Measurements from ENCODE around the gene IL17C.
"Not testable (repeated sequence)": the region's sequence is repeated elsewhere in the genome, so short reads cannot be mapped to it uniquely, and the experiment has no call there.

The IL17C gene

DNA sequence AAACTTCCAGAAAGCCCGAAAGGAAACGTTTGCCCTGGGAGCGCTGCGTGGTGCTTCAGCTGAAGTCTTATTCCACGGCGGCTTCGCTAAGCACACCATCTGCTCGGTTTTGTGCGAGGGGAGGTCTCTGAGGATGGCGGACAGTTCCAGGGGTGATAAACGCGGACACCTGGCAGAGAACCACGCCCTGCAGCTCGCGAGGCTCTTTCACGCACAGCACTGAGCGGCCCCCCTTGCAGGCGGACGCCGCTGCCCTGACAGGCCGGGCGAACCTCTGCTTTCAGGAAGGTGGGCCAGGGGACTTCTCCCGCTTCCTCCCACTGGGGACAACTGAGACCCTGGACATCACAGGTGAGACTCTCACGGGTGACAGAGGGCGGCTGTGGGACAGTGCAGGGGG is 20.8 kb downstream of the IL17C start:
- DNase-seq (ENCODE audit: low spot score): no peak

DNA sequence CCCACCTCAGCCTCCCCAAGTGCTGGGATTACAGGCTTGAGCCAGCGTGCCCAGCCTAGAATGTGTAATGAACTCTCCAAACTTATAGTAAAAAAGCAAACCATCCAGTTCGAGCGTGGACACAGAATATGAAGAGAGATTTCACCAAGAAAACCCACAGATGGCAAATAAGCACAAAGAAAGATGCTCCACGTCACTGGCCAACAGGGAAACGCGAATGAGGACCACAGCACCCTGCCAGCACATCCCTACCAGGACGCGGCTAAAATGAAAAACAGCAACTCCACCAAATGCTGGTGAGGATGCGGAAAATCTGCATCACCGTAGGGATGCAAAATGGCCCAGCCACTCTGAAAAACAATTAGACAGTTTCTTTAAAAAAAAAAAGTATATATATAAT is 23.1 kb downstream of the IL17C start:
- DNase-seq (ENCODE audit: low spot score): no peak

- no peak for DNase-seq (ENCODE audit: low spot score)
Observed at GRCh38 chr16:88662222-88662842, 24.0 kb downstream of the IL17C start.

DNA sequence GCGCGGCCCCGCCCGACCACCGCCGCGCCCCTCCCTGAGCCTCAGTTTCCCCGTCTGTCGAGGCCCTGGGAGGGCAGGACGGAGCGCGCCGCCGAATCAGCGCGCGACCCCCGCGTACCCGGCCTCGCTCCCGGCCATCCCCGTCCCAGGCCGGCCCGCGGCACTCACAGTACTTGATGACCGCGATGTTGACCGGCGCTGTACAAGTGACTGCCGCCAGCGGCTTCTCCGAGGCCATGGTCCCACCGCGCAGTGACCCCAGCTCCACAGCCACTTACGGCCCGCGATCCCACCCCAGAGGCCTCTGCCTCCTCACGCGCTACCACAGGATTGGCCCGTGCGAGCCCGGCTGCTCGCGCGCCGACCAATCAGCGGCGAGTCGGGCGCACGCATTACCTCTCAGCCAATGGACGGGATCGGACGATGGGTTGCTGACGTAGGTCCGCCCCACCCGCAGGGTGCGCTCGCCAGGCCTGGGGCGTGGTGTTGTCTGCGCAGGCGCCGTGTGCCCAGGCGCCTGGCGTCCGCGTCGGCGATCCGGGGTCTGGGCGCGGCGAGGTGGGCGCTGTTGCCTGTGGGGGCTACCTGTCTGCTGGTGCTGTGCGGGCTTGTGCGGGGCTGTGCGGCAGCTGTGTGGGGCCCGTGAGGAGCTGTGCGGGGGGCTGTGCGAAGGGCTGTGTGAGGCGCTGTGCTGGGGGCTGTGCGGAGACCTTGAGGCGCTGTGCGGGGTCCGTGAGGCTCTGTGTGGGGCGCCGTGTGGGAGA is 24.7 kb downstream of the IL17C start, which contains the start of gene MVD:
TSS of gene MVD (minus strand) at position 249 of the 764 bp plus-strand sequence. CDS start at position 238, 11 bp downstream.
- DNase-seq (ENCODE audit: low spot score): peak; percentile 99

DNA sequence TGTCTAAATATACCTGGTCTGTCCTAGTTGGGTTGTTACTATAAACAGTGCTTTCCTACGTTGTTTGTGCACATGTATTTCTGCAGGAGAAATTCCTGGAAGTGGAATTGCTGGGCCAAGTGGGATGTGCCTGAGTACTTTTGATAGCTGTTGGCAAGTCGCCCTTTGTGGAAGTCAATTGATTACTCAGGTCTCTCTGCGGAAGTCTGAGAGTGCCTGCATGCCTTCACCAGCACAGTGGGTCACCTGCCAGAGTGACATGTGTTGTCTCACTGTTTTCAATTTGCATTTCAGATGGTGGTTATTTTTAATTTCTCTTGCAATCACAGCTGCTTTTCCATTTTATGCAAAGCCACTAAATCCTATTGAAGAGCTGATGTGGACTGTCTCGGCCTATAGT is 26.8 kb downstream of the IL17C start:
- DNase-seq (ENCODE audit: low spot score): no peak

- DNase-seq (ENCODE audit: low spot score): no peak
Observed at GRCh38 chr16:88665570-88665969, 27.2 kb downstream of the IL17C start.

DNA sequence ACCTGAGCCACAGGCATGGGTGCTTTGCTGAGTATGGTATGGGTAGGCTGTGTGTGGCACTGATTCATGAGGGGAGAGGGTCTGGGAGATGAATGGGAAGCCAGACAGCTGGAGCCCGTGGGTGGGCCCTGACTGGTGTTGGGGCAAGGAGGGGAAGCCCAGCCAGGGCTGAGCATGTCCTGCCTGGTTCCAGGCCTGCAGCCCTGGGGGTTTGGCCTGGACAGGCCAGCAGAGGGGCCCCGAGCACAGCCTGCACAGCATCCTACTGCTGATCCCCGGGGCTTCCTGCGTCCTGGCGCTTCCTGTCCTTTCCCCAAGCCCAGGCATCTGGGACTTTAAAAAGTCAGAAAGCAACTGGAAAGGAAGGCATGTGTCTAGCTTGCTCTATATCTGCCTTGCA is 29.1 kb downstream of the IL17C start:
- DNase-seq (ENCODE audit: low spot score): no peak

DNA sequence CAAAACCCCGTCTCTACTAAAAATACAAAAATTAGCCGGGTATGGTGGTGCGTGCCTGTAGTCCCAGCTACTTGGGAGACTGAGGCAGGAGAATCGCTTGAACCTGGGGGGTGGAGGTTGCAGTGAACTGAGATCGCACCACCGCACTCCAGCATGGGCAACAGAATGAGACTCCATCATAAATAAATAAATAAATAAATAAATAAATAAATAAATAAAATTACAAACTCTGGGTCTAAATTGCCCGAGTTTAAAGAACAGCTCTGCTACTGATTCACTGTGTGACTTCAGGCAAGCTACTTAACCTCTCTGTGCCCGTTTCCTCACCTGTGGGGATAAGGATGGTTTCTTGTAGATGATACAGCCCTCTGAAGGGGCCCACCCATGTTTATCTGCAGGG is 31.1 kb downstream of the IL17C start:
- DNase-seq (ENCODE audit: low spot score): not testable (repeated sequence)

DNA sequence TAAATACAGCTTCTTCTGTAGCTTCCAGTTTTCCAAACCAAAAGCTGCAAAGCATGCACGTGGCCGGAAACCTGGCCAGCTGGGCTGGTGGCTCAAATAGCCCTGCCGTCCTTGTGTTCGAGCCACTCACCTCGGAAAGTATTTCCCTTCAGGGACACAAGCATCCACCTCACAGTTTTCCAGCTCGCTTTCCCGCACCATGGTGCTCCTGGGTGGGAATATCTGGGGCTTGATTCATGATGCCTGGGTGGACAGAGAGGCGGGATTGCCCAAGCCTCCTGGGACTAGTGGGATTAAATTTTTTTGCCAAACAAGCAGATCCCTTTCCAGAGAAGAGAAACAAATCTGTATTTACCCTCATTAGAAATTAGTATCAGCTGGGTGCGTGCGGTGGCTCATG is 31.6 kb downstream of the IL17C start:
- DNase-seq (ENCODE audit: low spot score): no peak

- no peak for DNase-seq (ENCODE audit: low spot score)
Observed at GRCh38 chr16:88671806-88672205, 33.4 kb downstream of the IL17C start.

- DNase-seq (ENCODE audit: low spot score): peak; percentile 71
Observed at GRCh38 chr16:88672776-88673175, 34.4 kb downstream of the IL17C start.

DNA sequence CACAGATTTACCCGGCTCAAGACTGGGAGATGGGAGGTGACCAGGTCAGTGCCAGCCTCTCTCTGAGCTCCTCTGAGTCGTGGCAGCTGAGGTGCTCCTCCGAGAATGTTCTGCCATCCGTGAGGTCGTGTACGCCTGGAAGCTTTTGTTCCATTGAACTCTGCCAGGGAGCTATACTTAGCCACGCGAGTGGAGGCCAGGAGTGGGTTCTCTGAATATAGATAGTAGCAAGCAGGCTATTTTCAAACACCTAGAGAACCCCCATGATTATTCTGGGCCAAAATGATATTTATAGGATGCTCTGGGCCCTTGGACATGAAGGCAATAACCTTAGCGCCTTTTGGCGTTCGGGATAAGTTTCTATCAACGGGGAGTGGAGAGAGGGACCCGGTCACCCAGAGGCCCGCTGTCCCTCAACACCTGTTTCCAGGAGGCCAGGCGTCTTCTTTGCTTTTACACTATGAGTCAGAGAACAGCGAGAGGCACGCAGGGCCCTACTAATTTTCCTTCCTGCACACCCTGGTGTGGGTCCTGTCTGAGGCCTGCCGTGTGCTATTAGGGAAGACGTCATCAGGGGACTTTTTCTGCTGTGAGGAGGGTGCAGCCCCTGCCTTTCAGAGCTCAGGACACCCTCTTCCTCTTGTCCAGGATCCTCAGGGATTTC is 35.5 kb downstream of the IL17C start:
- no peak for DNase-seq (ENCODE audit: low spot score)

DNA sequence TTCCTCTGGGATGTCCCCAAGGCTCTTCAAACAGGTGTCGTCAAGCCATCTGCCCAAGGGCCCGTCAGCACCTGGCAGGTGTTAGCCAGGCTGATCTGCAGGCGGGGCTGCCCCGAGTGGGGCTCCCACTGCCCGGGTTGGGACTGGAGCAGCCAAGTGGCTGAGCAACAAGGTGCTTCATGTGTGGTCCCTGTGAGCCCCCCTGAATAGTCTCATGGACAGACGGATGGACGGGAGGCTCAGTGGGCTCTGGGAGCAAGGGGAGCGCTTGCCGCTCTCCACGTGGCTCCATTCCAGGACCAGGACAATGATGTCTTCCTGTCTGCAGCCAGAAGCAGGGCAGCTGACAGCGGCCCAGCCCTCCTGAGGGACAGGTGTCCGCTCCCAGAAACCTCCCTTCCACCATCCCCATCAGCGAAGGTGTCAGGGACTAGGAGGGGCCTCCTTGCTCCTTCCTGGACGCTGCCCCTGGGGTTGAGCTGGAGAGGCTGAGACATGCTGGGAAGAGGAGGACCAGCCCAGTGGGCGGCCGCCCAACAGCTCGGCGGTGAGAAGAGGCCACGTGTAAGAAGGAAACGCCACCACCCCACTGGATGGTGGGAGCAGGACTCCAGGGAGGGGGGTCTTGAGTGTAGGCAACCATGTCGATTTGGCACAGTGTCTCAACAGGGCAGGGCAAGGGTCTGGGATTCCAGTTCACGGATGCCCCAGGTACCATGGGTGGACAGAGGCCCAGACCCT is 38.3 kb downstream of the IL17C start:
- no peak for DNase-seq (ENCODE audit: low spot score)

GRCh38 chr16:88677721-88678120 is 39.3 kb downstream of the IL17C start:
- no peak for DNase-seq (ENCODE audit: low spot score)

GRCh38 chr16:88678224-88678979 is 40.0 kb downstream of the IL17C start:
- no peak for DNase-seq (ENCODE audit: low spot score)

DNA sequence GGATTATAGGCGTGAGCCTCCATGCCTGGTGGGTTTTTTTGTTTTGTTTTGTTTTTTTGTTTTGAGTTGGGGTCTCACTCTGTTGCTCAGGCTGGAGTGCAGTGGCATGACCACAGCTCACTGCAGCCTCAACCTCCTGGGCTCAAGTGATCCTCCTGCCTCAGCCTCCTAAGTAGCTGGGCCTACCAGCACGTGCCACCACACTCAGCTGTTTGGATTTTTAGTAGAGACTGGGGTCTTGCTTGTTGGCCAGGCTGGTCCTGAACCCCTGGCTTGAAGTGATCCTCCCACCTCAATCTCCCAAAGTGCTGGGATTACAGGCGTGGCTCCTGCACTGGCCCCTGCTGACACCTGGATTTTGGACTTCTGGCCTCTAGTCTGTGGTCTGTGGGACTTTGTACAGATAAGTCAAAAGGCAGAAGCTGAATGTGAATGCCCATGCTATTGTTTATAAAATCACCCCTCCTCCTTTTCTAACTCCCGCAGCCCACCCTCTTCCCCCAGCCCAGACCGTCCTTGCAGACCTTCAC is 42.2 kb downstream of the IL17C start:
- DNase-seq (ENCODE audit: low spot score): no peak

DNA sequence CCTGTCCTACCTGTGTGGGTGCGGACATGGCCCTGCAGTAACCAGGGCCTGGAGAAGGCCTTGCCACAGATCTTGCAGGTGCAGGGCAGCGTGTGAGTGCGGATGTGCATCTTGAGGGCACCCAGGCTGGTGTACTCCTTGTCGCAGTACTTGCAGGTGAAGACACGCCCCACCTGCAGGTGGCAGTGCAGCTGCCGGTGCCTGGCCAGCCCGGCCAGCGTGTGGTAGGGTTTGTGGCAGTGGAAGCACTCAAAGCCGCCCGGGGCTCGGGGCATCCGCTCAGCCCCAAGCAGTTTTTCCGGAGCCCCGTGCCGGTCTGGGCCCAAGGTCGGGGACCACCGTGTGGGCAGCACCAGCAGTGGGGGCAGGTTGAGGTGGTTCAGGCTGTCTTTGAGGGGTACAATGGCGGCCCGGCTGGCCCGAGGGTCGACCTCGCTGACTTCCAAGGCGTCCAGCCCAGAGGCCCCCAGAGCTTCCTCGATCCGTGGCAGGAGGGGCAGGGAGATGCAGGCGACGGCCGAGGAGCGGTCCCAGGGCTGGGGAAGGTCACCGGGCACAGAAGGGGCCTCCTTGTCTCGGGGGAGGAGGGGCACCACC is 42.8 kb downstream of the IL17C start:
- no peak for DNase-seq (ENCODE audit: low spot score)

DNA sequence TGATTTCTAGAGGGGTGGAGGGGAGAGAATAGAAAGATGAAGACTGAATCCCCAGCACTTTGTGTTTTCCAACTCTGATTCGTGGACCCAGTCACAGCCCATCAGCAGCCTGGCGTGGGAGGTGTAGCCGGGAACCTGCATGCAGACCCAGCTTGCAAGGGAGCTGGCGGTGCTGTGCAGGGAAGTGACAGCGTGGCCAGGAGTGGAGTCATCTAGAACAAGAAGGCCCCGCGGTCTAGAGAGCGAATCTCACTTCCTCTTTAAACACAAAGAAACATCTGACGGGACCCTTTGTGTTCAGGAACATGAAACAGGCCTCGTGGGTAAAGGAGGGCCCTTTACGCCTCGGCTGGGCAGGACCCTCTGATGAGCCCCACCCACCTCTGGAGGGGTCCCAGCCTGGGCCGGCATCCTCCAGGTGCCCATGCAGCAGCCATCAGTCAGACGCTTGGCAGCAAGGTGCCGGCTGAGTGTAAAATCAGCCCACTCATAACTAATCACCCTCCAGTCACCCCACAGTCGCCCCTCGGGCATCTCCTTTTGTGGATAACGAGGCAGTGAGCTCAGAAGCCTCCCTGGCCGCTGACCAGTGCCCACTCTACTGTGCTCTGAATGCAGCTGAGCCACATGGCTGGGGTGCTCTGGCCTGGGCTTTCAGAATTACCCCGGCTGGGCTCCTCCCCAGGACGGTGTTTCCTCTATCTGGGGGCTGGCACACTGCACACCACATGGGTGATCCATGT is 43.5 kb downstream of the IL17C start:
- DNase-seq (ENCODE audit: low spot score): no peak

GRCh38 chr16:88684569-88685155 is 46.3 kb downstream of the IL17C start:
- DNase-seq (ENCODE audit: low spot score): no peak

All from ecto neural progenitor cell (in vitro differentiated cells).